T-helper 2 cell treated with Interferon-gamma antibody and Interleukin-4, amounts not matched to agents 100 ng/mL and 5 ng/mL, for 36 hours (primary cell): Measurements from ENCODE around the gene NPLOC4. TPM values are rescaled to one million over a fixed set of nuclear protein-coding genes. Genes with fewer than 3 reads are reported as not detected.

Source experiments
- intact Hi-C: fragments of 100-400 bp; cut with micrococcal nuclease; formaldehyde crosslinking; loops from one replicate; pipeline ENCODE4 v1.15.1; 2023
- total RNA-seq: library from RNA; stranded (reverse); gene quantifications from 2 replicates; pipeline ENCODE4 v1.2.3, GENCODE V29; 2022

NPLOC4 gene
- total RNA-seq, 1 donor from 2014 or later: 106 TPM

GRCh38 chr17:81665205-81666091 lies 28.5 kb upstream of the NPLOC4 start:
- intact Hi-C loops: loop anchor here (2.0 kb wide), 2 partner anchors 17 to 29 kb away; partner anchors contain the start of genes ARL16, NPLOC4 and TSPAN10

- intact Hi-C loops: no loop called here
Measured at GRCh38 chr17:81664051-81664470, 27.1 kb upstream of the NPLOC4 start.

- intact Hi-C loops: no loop called here
Measured at GRCh38 chr17:81662002-81662401, 25.1 kb upstream of the NPLOC4 start.

GRCh38 chr17:81660441-81660840 lies 23.5 kb upstream of the NPLOC4 start:
- intact Hi-C loops: no loop called here

- intact Hi-C loops: no loop called here
Measured at GRCh38 chr17:81659038-81659437, 22.1 kb upstream of the NPLOC4 start.

- intact Hi-C loops: no loop called here
Measured at GRCh38 chr17:81656835-81657234, 19.9 kb upstream of the NPLOC4 start.

- intact Hi-C loops: no loop called here
Measured at GRCh38 chr17:81656118-81656743, 19.3 kb upstream of the NPLOC4 start, which contains the start of gene PDE6G. PDE6G (minus strand) TSS chr17:81656542; CDS start chr17:81653305, 3,237 bp downstream.

GRCh38 chr17:81655378-81656117 lies 18.6 kb upstream of the NPLOC4 start:
- intact Hi-C loops: no loop called here

- intact Hi-C loops: no loop called here
Measured at GRCh38 chr17:81652906-81653771, 16.2 kb upstream of the NPLOC4 start.

- intact Hi-C loops: no loop called here
Measured at GRCh38 chr17:81651692-81652091, 14.8 kb upstream of the NPLOC4 start.

- intact Hi-C loops: no loop called here
Measured at GRCh38 chr17:81650951-81651350, 14.0 kb upstream of the NPLOC4 start.

- intact Hi-C loops: no loop called here
Measured at GRCh38 chr17:81648707-81649085, 11.8 kb upstream of the NPLOC4 start.

- intact Hi-C loops: no loop called here
Measured at GRCh38 chr17:81648013-81648706, 11.2 kb upstream of the NPLOC4 start.

GRCh38 chr17:81647640-81648012 lies 10.7 kb upstream of the NPLOC4 start:
- intact Hi-C loops: no loop called here

- intact Hi-C loops: no loop called here
Measured at GRCh38 chr17:81646869-81647600, 10.1 kb upstream of the NPLOC4 start.

- intact Hi-C loops: no loop called here
Measured at GRCh38 chr17:81644976-81645952, 8.4 kb upstream of the NPLOC4 start.

GRCh38 chr17:81644496-81644895 lies 7.6 kb upstream of the NPLOC4 start:
- intact Hi-C loops: no loop called here

- intact Hi-C loops: no loop called here
Measured at GRCh38 chr17:81641825-81642489, 5.0 kb upstream of the NPLOC4 start.
